Jurkat, Clone E6-1 (cell line): ENCODE measurements around the gene PEX1. TPM values are rescaled to one million over a fixed set of nuclear protein-coding genes. Genes with fewer than 3 reads are reported as not detected.
A peak's percentile ranks its signal among the peaks of the same experiment; 100 is the strongest.
"Not testable (repeated sequence)": the region's sequence is repeated elsewhere in the genome, so short reads cannot be mapped to it uniquely, and the experiment has no call there.

Experiments
- DNase-seq: peaks from one replicate; pipeline ENCODE4 v3.0.0-alpha.2; 2011; ENCODE audit warnings: low read depth, low spot score
- H3K4me3 ChIP-seq: 2 replicates; pipeline ENCODE4 v1.5.1; 2011; ENCODE audit warnings: mild to moderate bottlenecking, low read length, control low read depth, moderate library complexity
- polyA plus RNA-seq: library from polyadenylated mRNA; unstranded; fragments of >200 nt; gene quantifications from one replicate; pipeline ENCODE4 v1.2.1, GENCODE V29; 2012; ENCODE audit warnings: missing spikeins; ENCODE audit not compliant: insufficient read length, insufficient read depth

The PEX1 gene
- polyA plus RNA-seq = 16.6 TPM

GRCh38 chr7:92528188-92528957, at the start of gene PEX1, which contains the start of gene RBM48:
Gene PEX1, minus strand, starts transcription at chr7:92528520. Its CDS starts 85 bp downstream, at chr7:92528435.
Gene RBM48, plus strand, starts transcription at chr7:92528795. Its CDS starts 19 bp downstream, at chr7:92528814.
- DNase-seq = peak; percentile 99
- peak within 1 kb of the TSS; percentile 79 for H3K4me3 ChIP-seq

- DNase-seq = no peak
- H3K4me3 ChIP-seq = no peak overlapping the region
Observed at GRCh38 chr7:92576296-92576695, 48.0 kb upstream of the PEX1 start.

GRCh38 chr7:92569137-92569536, 40.8 kb upstream of the PEX1 start:
- H3K4me3 ChIP-seq = no peak overlapping the region
- DNase-seq = no peak

- H3K4me3 ChIP-seq = no peak overlapping the region
- DNase-seq = no peak
Observed at GRCh38 chr7:92567460-92567859, 39.1 kb upstream of the PEX1 start.

GRCh38 chr7:92563345-92563744, 35.0 kb upstream of the PEX1 start:
- no peak for DNase-seq
- H3K4me3 ChIP-seq = no peak overlapping the region

- DNase-seq = no peak
- H3K4me3 ChIP-seq = no peak overlapping the region
Observed at GRCh38 chr7:92560602-92561001, 32.3 kb upstream of the PEX1 start.

GRCh38 chr7:92557808-92558362, 29.6 kb upstream of the PEX1 start:
- no peak for DNase-seq

GRCh38 chr7:92557249-92557648, 28.9 kb upstream of the PEX1 start:
- no peak overlapping the region for H3K4me3 ChIP-seq
- no peak for DNase-seq

More at GRCh38 chr7:92557808-92558362, 29.6 kb upstream of the PEX1 start:
- H3K4me3 ChIP-seq = no peak overlapping the region

- DNase-seq = no peak
Observed at GRCh38 chr7:92550194-92550593, 21.9 kb upstream of the PEX1 start.

GRCh38 chr7:92547579-92547978, 19.3 kb upstream of the PEX1 start:
- no peak overlapping the region for H3K4me3 ChIP-seq
- DNase-seq = no peak

More at GRCh38 chr7:92550194-92550593, 21.9 kb upstream of the PEX1 start:
- H3K4me3 ChIP-seq = no peak overlapping the region

DNA sequence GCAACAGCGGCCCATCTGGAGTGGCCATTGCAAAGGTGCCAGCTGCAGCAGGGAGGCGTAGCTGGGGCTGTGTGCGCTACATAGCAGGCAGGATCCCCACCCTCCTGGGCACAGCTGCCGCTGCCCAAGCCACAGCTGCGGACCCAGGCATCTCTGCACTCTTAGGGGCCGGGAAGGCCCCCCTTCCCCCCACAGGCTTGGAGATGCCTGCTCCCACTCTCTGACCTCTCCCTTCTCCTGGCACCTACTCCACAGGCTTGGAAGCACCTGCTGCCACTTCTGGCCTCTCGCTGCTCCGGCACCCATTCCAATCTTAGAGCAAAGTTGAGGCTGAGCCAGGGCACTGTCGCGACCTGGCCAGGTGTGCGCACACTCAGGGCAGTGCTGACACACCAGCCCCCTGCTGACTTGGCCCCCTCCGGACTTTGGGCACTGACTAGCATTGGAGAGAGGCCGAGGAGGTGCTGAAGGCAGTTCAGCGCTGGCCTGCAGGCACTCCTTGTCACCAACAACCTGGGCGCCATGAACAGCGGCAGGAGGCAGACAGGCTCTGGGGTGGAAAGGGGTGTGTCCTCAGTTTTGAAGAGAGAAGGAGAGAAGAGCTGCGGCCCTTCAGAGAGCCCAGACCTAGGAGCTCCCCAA, 18.7 kb upstream of the PEX1 start:
- no peak for DNase-seq

GRCh38 chr7:92545116-92545515, 16.8 kb upstream of the PEX1 start:
- H3K4me3 ChIP-seq, DNase-seq: not testable (repeated sequence)

More for the DNA sequence above, 18.7 kb upstream of the PEX1 start:
- no peak overlapping the region for H3K4me3 ChIP-seq

GRCh38 chr7:92543542-92543941, 15.2 kb upstream of the PEX1 start:
- H3K4me3 ChIP-seq, DNase-seq: not testable (repeated sequence)

- H3K4me3 ChIP-seq = peak overlapping the region; percentile 40
- DNase-seq = no peak
Observed at GRCh38 chr7:92534572-92534971, 6.3 kb upstream of the PEX1 start.

- H3K4me3 ChIP-seq = peak overlapping the region; percentile 71
- no peak for DNase-seq
Observed at GRCh38 chr7:92528958-92529264, 591 bp upstream of the PEX1 start.

- DNase-seq = no peak
- H3K4me3 ChIP-seq = peak overlapping the region; percentile 79
Observed at GRCh38 chr7:92527300-92528187, 776 bp downstream of the PEX1 start.

- H3K4me3 ChIP-seq = no peak overlapping the region
- no peak for DNase-seq
Observed at GRCh38 chr7:92523110-92523509, 5.2 kb downstream of the PEX1 start.

DNA sequence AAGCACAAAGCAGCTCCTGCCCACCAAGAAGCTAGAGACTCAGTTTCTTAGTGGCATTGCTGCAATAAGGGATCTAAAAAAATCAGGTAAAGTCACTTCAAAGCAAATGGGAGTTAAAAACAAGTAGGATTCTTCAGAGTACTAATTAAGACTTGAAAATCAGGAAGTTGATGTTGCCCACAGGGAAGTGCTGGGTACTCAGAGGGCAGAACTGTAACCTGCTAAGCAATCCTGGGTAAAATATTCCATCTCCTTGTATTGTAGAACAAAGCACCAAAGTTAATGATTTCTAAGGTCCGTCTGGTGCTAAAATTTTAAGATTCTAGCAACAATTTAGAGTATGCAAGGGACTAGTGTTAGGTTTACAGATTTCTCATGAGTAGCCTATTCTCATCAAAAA, 8.3 kb downstream of the PEX1 start:
- H3K4me3 ChIP-seq = no peak overlapping the region
- no peak for DNase-seq

GRCh38 chr7:92517631-92518030, 10.7 kb downstream of the PEX1 start:
- H3K4me3 ChIP-seq = no peak overlapping the region
- no peak for DNase-seq
